ENCODE data around the gene ATP4A.

Gene ATP4A

DNA sequence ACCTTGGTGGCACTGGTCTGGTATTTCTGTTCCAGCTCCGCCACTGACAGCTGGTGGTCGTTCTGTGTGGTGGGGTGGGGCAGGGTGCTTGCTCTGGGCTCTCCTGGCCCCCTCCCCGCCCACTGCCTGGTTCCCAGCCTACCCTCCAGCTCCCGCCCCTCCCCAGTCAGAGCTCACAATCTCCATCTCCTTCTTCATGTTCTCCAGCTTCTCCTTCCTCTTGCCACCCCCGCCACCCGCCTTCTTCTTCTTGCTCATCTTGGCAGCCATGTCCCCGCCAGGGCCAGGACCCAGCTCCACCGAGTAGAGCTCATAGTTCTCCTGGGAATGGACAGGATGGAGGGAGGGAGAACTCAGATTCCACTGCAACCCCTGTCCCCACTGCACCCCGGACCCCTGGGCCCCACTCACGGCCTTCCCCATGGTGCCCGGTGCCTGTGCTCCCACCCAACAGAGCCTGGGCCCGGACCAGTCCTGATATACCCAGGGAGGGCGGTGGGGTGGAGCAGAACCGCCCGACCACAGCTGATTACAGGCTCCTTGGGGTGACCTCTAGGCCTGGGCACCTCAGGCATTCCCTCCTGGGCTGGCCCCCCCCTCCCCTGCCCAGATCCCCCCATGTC, at the start of gene ATP4A:
Gene ATP4A, minus strand, starts transcription at position 452 of the 623 bp plus-strand sequence. Its CDS starts 29 bp downstream, at position 423.
- H3K79me2 ChIP-seq (ENCODE audit: insufficient read depth, low read depth) = no peaks in the 10 kb centered on the region
- H3K4me2 ChIP-seq = no peak within 1 kb of the TSS
- no peaks in the 10 kb centered on the region for H3K4me1 ChIP-seq (ENCODE audit: low read depth, poor library complexity, severe bottlenecking)
- peaks cover 74% of the 10 kb centered on the region for H3K27me3 ChIP-seq (ENCODE audit: insufficient read depth, low read depth)
- H3K27ac ChIP-seq = no peak within 1 kb of the TSS
- no peak within 1 kb of the TSS for H2AFZ ChIP-seq (ENCODE audit: low read depth)
- no peaks in the 10 kb centered on the region for H3K36me3 ChIP-seq (ENCODE audit: insufficient read depth)
- no peak within 1 kb of the TSS for H3K4me3 ChIP-seq (IDR thresholded peaks at IDR 0.05; ENCODE audit: insufficient read depth, low read depth, low read length)
- no peak within 1 kb of the TSS for H3K9ac ChIP-seq
- no peak for TF ChIP-seq CTCF (conservative IDR thresholded peaks at IDR 0.05; ENCODE audit: low read depth, low read length)
- H4K20me1 ChIP-seq (ENCODE audit: insufficient read depth) = no peaks in the 10 kb centered on the region

GRCh38 chr19:35612559-35613321, 49.3 kb upstream of the ATP4A start, which contains the start of gene HAUS5:
TSS of gene HAUS5 (plus strand) at chr19:35612735. CDS start at chr19:35612795, 60 bp downstream.
- H3K27ac ChIP-seq = peak within 1 kb of the TSS; percentile 46
- H3K36me3 ChIP-seq (ENCODE audit: insufficient read depth) = no peaks in the 10 kb centered on the region
- H3K4me3 ChIP-seq (IDR thresholded peaks at IDR 0.05; ENCODE audit: insufficient read depth, low read depth, low read length) = no peak within 1 kb of the TSS
- no peaks in the 10 kb centered on the region; the same call in 1 of the 2 replicates for H3K79me2 ChIP-seq (ENCODE audit: insufficient read depth, low read depth)
- H4K20me1 ChIP-seq (ENCODE audit: insufficient read depth) = no peaks in the 10 kb centered on the region
- H3K27me3 ChIP-seq (ENCODE audit: insufficient read depth, low read depth) = peaks cover 2% of the 10 kb centered on the region; the same call in 1 of the 2 replicates
- H3K4me2 ChIP-seq = peak within 1 kb of the TSS; percentile 75
- peak within 1 kb of the TSS; percentile 88 for H3K9ac ChIP-seq
- H2AFZ ChIP-seq (ENCODE audit: low read depth) = peak within 1 kb of the TSS; percentile 80
- TF ChIP-seq CTCF (conservative IDR thresholded peaks at IDR 0.05; ENCODE audit: low read depth, low read length) = no peak
- peaks cover 9% of the 10 kb centered on the region for H3K4me1 ChIP-seq (ENCODE audit: low read depth, poor library complexity, severe bottlenecking)

GRCh38 chr19:35612224-35612558, 48.7 kb upstream of the ATP4A start:
- Histone ChIP-seq H2AFZ (ENCODE audit: low read depth) (peak overlapping the region; percentile 80), H3K27ac (0 out of 2 replicates have a peak overlapping the region, but pooled peaks have one; percentile 46), H3K4me3 (IDR thresholded peaks at IDR 0.05; ENCODE audit: insufficient read depth, low read depth, low read length) (no peak overlapping the region), H3K36me3 (ENCODE audit: insufficient read depth) (no peaks in the 10 kb centered on the region), H4K20me1 (ENCODE audit: insufficient read depth) (no peaks in the 10 kb centered on the region), H3K4me2 (peak overlapping the region; percentile 66), H3K27me3 (ENCODE audit: insufficient read depth, low read depth) (peaks cover 2% of the 10 kb centered on the region; the same call in 1 of the 2 replicates), H3K9ac (peak overlapping the region; percentile 88; the same call in 1 of the 2 replicates), H3K4me1 (ENCODE audit: low read depth, poor library complexity, severe bottlenecking) (peaks cover 9% of the 10 kb centered on the region), H3K79me2 (ENCODE audit: insufficient read depth, low read depth) (no peaks in the 10 kb centered on the region; the same call in 1 of the 2 replicates)
- no peak for TF ChIP-seq CTCF (conservative IDR thresholded peaks at IDR 0.05; ENCODE audit: low read depth, low read length)

GRCh38 chr19:35609851-35610353, 46.4 kb upstream of the ATP4A start:
- no peak overlapping the region for H3K4me2 ChIP-seq
- no peak overlapping the region for H2AFZ ChIP-seq (ENCODE audit: low read depth)
- no peak overlapping the region for H3K9ac ChIP-seq
- H3K27me3 ChIP-seq (ENCODE audit: insufficient read depth, low read depth) = peaks cover 2% of the 10 kb centered on the region; the same call in 1 of the 2 replicates
- H3K27ac ChIP-seq = no peak overlapping the region
- H3K4me1 ChIP-seq (ENCODE audit: low read depth, poor library complexity, severe bottlenecking) = peaks cover 9% of the 10 kb centered on the region
- H3K36me3 ChIP-seq (ENCODE audit: insufficient read depth) = no peaks in the 10 kb centered on the region
- H3K4me3 ChIP-seq (IDR thresholded peaks at IDR 0.05; ENCODE audit: insufficient read depth, low read depth, low read length) = no peak overlapping the region
- no peaks in the 10 kb centered on the region; the same call in 1 of the 2 replicates for H3K79me2 ChIP-seq (ENCODE audit: insufficient read depth, low read depth)
- no peaks in the 10 kb centered on the region for H4K20me1 ChIP-seq (ENCODE audit: insufficient read depth)
- no peak for TF ChIP-seq CTCF (conservative IDR thresholded peaks at IDR 0.05; ENCODE audit: low read depth, low read length)
